Adrenal gland (tissue), 5 donors: Measurements from ENCODE around the gene RAB6A.

Source experiments
- CTCF ChIP-seq, 6 experiments: fragments of 450-650 bp in 4 of 6; fragments of 200-600 bp in 2 of 6; sonication (generic) in 1 of 6; IDR thresholded peaks; 1 replicate in 5 of 6; 2 replicates in 1 of 6; pipeline versions ENCODE4 v1.5.1 to v1.8.0; 2016 to 2021; ENCODE audit warnings: antibody characterized with exemption in 6 of 6, mild to moderate bottlenecking in 2 of 6, moderate library complexity in 1 of 6
- POLR2A ChIP-seq, 2 donors: fragments of 450-650 bp; IDR thresholded peaks; one replicate each; pipeline ENCODE4 v1.6.1; 2017; ENCODE audit warnings: antibody characterized with exemption in 2 of 2, mild to moderate bottlenecking in 2 of 2, moderate library complexity in 1 of 2
- donor health status: DM: no; HTN: no; CAD: no.

GRCh38 chr11:73662445-73663157 lies 98.3 kb downstream of the RAB6A start:
- no peak for TF ChIP-seq POLR2A (IDR thresholded peaks at IDR 0.05)
- TF ChIP-seq CTCF (IDR thresholded peaks at IDR 0.05), result no peak
